AG08396 (cell line): ENCODE data around the gene OR13G1.
"Not testable (repeated sequence)": the region's sequence is repeated elsewhere in the genome, so short reads cannot be mapped to it uniquely, and the experiment has no call there.

ENCODE experiments used
- DNase-seq: peaks from one replicate; pipeline ENCODE4 v3.0.0; 2012; ENCODE audit warnings: low spot score, mixed read lengths

OR13G1 gene, protein sequence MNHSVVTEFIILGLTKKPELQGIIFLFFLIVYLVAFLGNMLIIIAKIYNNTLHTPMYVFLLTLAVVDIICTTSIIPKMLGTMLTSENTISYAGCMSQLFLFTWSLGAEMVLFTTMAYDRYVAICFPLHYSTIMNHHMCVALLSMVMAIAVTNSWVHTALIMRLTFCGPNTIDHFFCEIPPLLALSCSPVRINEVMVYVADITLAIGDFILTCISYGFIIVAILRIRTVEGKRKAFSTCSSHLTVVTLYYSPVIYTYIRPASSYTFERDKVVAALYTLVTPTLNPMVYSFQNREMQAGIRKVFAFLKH

GRCh38 chr1:247679639-247680038 lies at the start of gene OR13G1:
Gene OR13G1 (minus strand): TSS chr1:247679739. CDS start chr1:247673041, 6,698 bp downstream.
- no peak for DNase-seq

- no peak for DNase-seq
These were observed 41.7 kb upstream of the OR13G1 start for GRCh38 chr1:247721222-247721621.

DNA sequence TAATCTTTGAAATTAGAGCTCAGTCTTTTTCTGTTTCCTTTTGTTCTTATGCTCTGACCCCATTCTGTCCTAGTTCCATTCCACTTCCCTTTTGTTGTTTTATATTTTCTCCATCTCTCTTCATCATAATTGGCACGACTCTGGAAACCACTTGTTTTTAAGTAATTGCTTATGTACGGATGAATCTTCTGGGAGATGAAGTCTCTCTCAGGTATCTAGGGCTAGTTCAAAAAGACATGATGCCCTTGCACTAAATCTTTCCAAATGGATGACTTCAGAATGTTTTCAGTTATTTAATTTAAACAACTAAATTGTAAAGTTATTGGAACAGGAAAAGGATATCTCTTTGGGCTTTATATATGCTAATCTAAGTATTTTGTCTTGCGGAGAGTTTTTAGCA lies 37.0 kb upstream of the OR13G1 start, which contains the start of gene OR6F1:
TSS of gene OR6F1 (minus strand) at position 101 of the 400 bp plus-strand sequence. CDS start 3,891 bp downstream, outside the sequence.
- DNase-seq, result no peak

DNA sequence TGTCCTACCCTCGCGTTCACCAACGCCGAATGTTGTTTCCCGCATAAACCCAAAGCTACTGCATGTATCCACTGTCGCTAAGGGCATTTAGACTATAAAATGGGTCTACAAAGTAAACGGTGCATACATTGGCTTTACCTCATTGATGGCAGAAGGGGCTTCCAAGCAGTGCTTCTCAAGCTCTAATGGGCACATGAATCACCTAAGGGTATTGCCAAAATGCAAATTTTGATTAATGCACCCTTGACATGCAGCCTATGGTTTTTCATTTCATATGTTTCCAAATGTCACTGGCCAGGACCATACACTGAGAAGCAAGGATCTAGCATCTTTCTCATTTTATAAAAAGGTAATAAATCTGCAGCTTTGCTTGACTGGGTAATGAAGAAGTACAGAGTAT lies 34.2 kb upstream of the OR13G1 start:
- no peak for DNase-seq

- not testable (repeated sequence) for DNase-seq
These were observed 31.1 kb upstream of the OR13G1 start for GRCh38 chr1:247710681-247711080.

DNA sequence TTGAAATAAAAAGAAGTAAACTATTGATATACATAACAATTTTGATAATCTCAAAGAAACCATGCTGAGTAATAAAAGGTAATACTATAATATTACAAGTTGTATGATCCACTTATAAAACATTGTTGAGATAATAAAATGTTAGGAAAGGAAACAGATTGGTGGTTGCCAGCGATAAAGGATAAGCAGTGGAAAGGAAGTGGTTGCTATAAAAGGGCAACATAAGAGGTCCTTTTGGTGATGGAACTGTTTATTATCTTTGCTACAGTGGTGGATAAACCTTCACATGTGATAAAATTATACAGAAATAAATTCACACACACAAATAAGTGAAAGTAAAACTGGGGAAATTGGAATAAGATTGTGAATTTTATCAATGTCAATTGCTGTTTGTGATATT lies 21.8 kb upstream of the OR13G1 start:
- no peak for DNase-seq

DNA sequence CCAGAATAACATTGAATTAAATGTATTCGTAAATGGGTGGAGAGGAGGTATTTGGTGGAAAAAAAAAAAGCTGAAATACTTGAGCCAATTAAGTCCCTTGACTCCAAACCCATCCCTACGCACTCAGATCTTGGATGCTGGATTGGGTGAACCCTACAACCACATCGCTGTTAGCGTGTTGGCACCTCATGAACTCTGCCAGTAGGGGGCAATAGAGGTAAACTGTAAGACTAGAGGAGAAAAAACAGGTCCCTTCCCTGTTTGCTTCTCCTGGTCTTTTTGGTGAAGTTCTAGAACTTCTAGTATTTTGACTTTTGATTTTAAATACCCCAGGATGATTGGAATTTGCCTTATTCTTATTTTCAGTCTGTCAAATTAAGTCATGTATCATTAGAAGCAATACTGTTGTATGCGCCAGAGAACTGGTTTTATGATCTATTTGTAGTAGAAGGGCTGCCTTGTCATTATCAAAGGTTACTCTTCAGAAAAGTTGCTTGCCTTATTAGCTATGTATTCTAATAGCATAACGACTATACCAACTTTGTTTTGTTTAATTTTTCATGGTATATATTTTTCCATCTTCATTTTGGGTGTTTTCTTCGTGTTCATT lies 1.9 kb upstream of the OR13G1 start:
- DNase-seq, result peak; percentile 20

GRCh38 chr1:247680171-247680570 lies 632 bp upstream of the OR13G1 start:
- no peak for DNase-seq

DNA sequence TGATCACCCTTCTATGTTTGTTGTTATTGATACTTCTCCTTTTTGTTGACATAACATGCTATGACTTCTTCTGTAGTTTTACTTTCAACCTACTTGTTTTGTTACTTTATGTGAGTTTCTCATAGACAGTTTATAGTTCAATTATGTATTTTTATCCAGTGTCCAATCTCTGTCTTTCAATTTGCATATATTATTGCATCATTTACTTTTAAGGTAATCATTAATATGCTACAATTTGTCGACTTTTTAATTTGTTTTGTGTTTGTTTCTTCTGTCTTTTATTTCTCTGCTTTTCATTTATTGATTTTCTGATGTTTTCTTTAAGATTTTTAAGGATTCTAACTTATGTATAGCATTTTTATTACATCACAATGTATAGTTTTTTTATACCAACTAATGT lies 10.3 kb downstream of the OR13G1 start:
- no peak for DNase-seq

- DNase-seq, result no peak
These were observed 23.2 kb downstream of the OR13G1 start for GRCh38 chr1:247656221-247656875.

- DNase-seq, result no peak
These were observed 26.5 kb downstream of the OR13G1 start for GRCh38 chr1:247653040-247653439.

GRCh38 chr1:247647864-247648263 lies 31.7 kb downstream of the OR13G1 start:
- no peak for DNase-seq

DNA sequence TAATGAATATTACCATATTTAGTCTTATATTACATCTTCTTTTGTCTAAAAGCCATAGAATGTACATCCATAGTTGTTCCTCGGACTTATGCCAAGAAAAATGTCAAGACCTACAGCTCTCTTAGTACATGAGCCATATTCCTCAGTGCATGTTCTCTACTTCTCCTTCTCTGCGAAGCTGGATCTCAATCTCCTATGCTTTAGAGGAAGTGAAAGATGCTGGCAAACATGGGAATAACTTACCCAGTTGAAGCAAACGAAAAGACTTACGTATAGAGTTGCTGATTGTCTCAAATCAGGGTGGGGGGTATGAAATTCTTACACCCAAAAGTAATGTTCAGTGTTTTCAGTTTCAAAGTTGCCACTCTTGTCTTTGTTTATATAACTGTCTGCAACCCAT lies 32.7 kb downstream of the OR13G1 start:
- no peak for DNase-seq

DNA sequence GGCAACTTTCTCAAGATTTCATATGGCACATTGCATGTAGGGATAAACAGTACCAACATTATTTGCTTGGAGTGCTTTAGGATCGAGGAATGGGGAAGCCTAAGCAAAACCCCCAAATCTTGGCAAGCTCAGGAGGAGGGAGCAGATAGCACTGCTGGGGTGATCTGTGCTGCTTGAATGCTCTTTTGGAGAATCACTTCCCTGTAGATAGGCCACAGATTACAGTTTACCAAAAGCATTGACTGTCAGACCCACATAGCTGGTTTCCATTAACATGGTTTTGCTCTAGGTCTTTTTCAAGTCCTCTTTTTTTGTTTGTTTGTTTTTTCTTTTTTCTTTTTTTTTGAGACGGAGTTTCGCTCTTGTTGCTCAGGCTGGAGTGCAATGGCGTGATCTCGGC lies 36.8 kb downstream of the OR13G1 start:
- DNase-seq, result no peak

DNA sequence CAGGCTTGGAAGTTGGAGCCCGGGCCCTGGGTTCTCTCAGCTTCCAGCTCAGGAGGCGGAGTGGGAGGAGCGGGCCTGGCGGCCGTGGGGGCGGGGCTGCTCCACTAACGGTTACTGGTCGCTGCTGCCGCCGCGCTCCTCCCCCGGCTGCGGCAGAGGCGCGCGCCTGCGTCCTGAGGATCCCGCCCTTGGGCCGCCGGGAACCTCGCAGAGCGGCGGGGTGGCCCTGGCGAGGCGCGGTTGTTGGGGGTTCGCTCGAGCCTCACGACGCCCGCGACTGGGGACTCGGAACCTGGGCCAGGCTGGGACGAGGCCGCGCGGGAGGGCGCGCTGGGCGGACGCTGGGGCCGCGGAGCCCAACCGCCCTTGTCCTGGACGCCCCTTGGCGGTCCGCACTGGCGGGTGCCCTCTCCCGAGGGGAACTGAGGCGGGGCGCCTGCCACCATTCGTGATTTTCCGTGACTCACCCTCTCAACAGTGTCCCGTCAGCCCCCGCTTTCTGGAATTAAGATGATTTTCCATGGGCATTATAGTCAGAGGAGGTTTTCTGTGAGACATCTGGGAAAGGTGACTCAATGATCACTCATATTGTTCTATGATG lies 40.1 kb downstream of the OR13G1 start:
- peak; percentile 30 for DNase-seq

GRCh38 chr1:247638781-247639180 lies 40.8 kb downstream of the OR13G1 start:
- no peak for DNase-seq

- DNase-seq, result no peak
These were observed 41.5 kb downstream of the OR13G1 start for GRCh38 chr1:247638011-247638410.

GRCh38 chr1:247627951-247628350 lies 51.6 kb downstream of the OR13G1 start:
- no peak for DNase-seq
